ENCODE data around the gene CYB561. TPM values are rescaled to one million over a fixed set of nuclear protein-coding genes. Genes with fewer than 3 reads are reported as not detected.

The CYB561 gene
- total RNA-seq, 1 donor from 2014 or later = 4.2 TPM

DNA sequence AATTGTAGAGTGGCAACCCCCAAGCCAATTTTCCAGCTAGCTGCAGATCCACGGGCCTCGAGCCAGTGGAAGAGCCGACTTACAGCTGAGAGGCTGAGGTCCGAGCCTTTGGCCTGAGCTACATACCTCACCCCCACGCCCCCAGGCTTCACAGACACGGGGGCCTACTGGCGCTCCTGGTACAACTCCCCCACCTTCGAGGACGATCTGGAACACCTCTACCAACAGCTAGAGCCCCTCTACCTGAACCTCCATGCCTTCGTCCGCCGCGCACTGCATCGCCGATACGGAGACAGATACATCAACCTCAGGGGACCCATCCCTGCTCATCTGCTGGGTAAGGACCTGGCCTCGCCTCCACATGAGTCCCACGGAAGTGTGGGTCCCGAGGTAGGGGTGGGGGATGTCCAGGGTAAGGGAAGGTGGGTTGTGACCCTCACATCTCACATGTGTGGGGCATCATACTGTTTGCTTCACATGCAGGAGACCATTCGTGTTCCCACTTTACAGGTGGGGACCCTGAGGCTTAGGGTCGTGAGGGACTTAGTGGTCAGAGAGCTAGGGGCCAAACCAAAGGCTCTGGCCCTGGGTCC lies 34.2 kb upstream of the CYB561 start:
- no peak overlapping the region for H3K9ac ChIP-seq (ENCODE audit: low read depth in 1 of 3, low read length in 3 of 3)
- no peak overlapping the region for H3K4me3 ChIP-seq (ENCODE audit: low read length in 3 of 3)
- peaks cover 14 to 29% (median 25%) of the 10 kb centered on the region in 3 donors for H3K4me1 ChIP-seq (ENCODE audit: control insufficient read depth in 3 of 3, insufficient read depth in 3 of 3, low read length in 3 of 3)
- H3K36me3 ChIP-seq (ENCODE audit: control insufficient read depth in 3 of 3, insufficient read depth in 3 of 3, low read length in 3 of 3) = peaks cover 0 to 4% (median 2%) of the 10 kb centered on the region in 3 donors
- H3K27ac ChIP-seq (ENCODE audit: low read depth, low read length) = no peak overlapping the region
- H3K9me3 ChIP-seq (ENCODE audit: control insufficient read depth in 3 of 3, low read length in 3 of 3) = no peaks in the 10 kb centered on the region
- peaks cover 20 to 34% (median 26%) of the 10 kb centered on the region in 3 donors for H3K27me3 ChIP-seq (ENCODE audit: control insufficient read depth in 3 of 3, insufficient read depth in 3 of 3, low read length in 3 of 3)

- no peak overlapping the region for H3K9ac ChIP-seq (ENCODE audit: low read depth in 1 of 3, low read length in 3 of 3)
- H3K4me1 ChIP-seq (ENCODE audit: control insufficient read depth in 3 of 3, insufficient read depth in 3 of 3, low read length in 3 of 3) = peaks cover 14 to 31% (median 25%) of the 10 kb centered on the region in 3 donors
- peaks cover 0 to 4% (median 2%) of the 10 kb centered on the region in 3 donors for H3K36me3 ChIP-seq (ENCODE audit: control insufficient read depth in 3 of 3, insufficient read depth in 3 of 3, low read length in 3 of 3)
- no peak overlapping the region for H3K4me3 ChIP-seq (ENCODE audit: low read length in 3 of 3)
- no peak overlapping the region for H3K27ac ChIP-seq (ENCODE audit: low read depth, low read length)
- H3K9me3 ChIP-seq (ENCODE audit: control insufficient read depth in 3 of 3, low read length in 3 of 3) = no peaks in the 10 kb centered on the region
- H3K27me3 ChIP-seq (ENCODE audit: control insufficient read depth in 3 of 3, insufficient read depth in 3 of 3, low read length in 3 of 3) = peaks cover 20 to 39% (median 26%) of the 10 kb centered on the region in 3 donors
These were observed 33.5 kb upstream of the CYB561 start for GRCh38 chr17:63479495-63480184.

- Histone ChIP-seq H3K27ac (ENCODE audit: low read depth, low read length) (no peak overlapping the region), H3K36me3 (ENCODE audit: control insufficient read depth in 3 of 3, insufficient read depth in 3 of 3, low read length in 3 of 3) (peaks cover 0 to 4% (median 0%) of the 10 kb centered on the region in 3 donors), H3K4me3 (ENCODE audit: low read length in 3 of 3) (peak overlapping the region in 2 of 3 donors; percentile 41 to 51), H3K27me3 (ENCODE audit: control insufficient read depth in 3 of 3, insufficient read depth in 3 of 3, low read length in 3 of 3) (peaks cover 20 to 39% (median 26%) of the 10 kb centered on the region in 3 donors), H3K9me3 (ENCODE audit: control insufficient read depth in 3 of 3, low read length in 3 of 3) (no peaks in the 10 kb centered on the region), H3K4me1 (ENCODE audit: control insufficient read depth in 3 of 3, insufficient read depth in 3 of 3, low read length in 3 of 3) (peaks cover 14 to 33% (median 25%) of the 10 kb centered on the region in 3 donors), H3K9ac (ENCODE audit: low read depth in 1 of 3, low read length in 3 of 3) (no peak overlapping the region)
These were observed 32.8 kb upstream of the CYB561 start for GRCh38 chr17:63478814-63479494.

DNA sequence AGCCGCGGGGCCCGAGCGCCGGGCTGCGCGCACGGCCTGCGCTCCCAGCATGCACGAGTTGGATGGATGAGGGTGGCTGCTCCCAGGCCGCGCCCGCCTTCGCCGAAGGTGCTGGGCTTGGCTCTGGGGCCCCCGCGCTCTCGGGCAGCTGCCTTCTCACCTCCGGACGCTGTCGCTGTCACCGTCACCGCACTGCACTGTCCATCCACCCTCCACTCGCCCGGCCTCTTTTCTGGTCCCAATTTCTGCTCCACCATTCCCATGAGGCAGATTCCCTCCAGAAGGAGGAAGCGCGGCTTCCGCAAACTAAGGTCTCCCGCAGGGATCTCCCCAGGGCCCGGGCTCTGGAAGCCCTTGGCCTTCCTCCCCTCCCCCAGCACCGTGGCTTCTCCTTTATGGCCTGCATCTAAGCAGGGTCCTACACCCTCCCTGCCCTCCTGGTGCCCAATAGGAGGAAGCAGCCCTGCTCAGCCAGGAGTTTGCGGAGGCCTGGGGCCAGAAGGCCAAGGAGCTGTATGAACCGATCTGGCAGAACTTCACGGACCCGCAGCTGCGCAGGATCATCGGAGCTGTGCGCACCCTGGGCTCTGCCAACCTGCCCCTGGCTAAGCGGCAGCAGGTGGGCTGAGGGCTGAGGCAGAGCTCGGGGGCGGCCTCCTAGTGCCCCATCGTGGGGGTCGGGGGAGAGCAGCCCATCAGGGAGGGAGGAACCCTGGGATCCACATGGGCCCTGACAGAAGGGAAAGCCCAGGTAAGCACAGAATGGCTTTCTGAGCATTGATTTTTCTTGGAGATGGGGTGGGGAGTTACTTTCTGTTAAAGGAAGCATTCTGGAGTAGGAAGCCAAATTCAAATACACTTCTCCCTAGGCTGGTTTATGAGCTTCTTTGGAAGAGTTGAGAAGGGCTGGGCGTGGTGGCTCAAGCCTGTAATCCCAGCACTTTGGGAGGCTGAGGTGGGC lies 31.7 kb upstream of the CYB561 start:
- H3K9me3 ChIP-seq (ENCODE audit: control insufficient read depth in 3 of 3, low read length in 3 of 3) = no peaks in the 10 kb centered on the region
- no peak overlapping the region for H3K27ac ChIP-seq (ENCODE audit: low read depth, low read length)
- H3K4me1 ChIP-seq (ENCODE audit: control insufficient read depth in 3 of 3, insufficient read depth in 3 of 3, low read length in 3 of 3) = peaks cover 14 to 33% (median 25%) of the 10 kb centered on the region in 3 donors
- peaks cover 0 to 2% (median 0%) of the 10 kb centered on the region in 3 donors for H3K36me3 ChIP-seq (ENCODE audit: control insufficient read depth in 3 of 3, insufficient read depth in 3 of 3, low read length in 3 of 3)
- peaks cover 20 to 39% (median 26%) of the 10 kb centered on the region in 3 donors for H3K27me3 ChIP-seq (ENCODE audit: control insufficient read depth in 3 of 3, insufficient read depth in 3 of 3, low read length in 3 of 3)
- H3K4me3 ChIP-seq (ENCODE audit: low read length in 3 of 3) = peak overlapping the region; percentile 59 to 71 (median 66)
- peak overlapping the region in 2 of 3 donors; percentile 23 to 40 for H3K9ac ChIP-seq (ENCODE audit: low read depth in 1 of 3, low read length in 3 of 3)

DNA sequence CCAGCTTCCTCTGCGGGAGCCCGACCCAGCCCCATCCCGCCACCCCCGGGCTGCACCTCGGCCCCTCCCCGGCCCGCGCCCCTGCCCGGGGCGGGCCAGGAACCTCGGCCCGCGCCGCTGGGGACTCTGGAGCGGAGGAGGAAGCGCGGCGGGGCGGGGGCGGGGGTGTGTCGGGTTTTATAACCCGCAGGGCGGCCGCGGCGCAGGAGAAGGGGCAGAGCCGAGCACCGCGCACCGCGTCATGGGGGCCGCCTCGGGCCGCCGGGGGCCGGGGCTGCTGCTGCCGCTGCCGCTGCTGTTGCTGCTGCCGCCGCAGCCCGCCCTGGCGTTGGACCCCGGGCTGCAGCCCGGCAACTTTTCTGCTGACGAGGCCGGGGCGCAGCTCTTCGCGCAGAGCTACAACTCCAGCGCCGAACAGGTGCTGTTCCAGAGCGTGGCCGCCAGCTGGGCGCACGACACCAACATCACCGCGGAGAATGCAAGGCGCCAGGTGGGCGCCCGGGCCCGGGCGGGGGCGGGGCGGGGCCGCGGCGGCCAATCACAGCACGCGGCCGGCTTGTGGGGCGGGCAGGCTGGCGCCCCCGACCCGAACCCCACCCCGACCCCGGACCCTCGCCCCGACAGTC lies 30.9 kb upstream of the CYB561 start, which contains the start of gene ACE:
Gene ACE, plus strand, starts transcription at position 208 of the 626 bp plus-strand sequence. Its CDS starts 34 bp downstream, at position 242.
- peaks cover 14 to 31% (median 25%) of the 10 kb centered on the region in 3 donors for H3K4me1 ChIP-seq (ENCODE audit: control insufficient read depth in 3 of 3, insufficient read depth in 3 of 3, low read length in 3 of 3)
- H3K9me3 ChIP-seq (ENCODE audit: control insufficient read depth in 3 of 3, low read length in 3 of 3) = no peaks in the 10 kb centered on the region
- peak within 1 kb of the TSS in 2 of 3 donors; percentile 23 to 62 for H3K9ac ChIP-seq (ENCODE audit: low read depth in 1 of 3, low read length in 3 of 3)
- H3K27ac ChIP-seq (ENCODE audit: low read depth, low read length) = peak within 1 kb of the TSS; percentile 7
- peaks cover 20 to 39% (median 26%) of the 10 kb centered on the region in 3 donors for H3K27me3 ChIP-seq (ENCODE audit: control insufficient read depth in 3 of 3, insufficient read depth in 3 of 3, low read length in 3 of 3)
- H3K36me3 ChIP-seq (ENCODE audit: control insufficient read depth in 3 of 3, insufficient read depth in 3 of 3, low read length in 3 of 3) = no peaks in the 10 kb centered on the region
- H3K4me3 ChIP-seq (ENCODE audit: low read length in 3 of 3) = peak within 1 kb of the TSS; percentile 62 to 71 (median 67)

- no peaks in the 10 kb centered on the region for H3K36me3 ChIP-seq (ENCODE audit: control insufficient read depth in 3 of 3, insufficient read depth in 3 of 3, low read length in 3 of 3)
- peaks cover 20 to 39% (median 26%) of the 10 kb centered on the region in 3 donors for H3K27me3 ChIP-seq (ENCODE audit: control insufficient read depth in 3 of 3, insufficient read depth in 3 of 3, low read length in 3 of 3)
- H3K27ac ChIP-seq (ENCODE audit: low read depth, low read length) = no peak overlapping the region
- peaks cover 14 to 31% (median 25%) of the 10 kb centered on the region in 3 donors for H3K4me1 ChIP-seq (ENCODE audit: control insufficient read depth in 3 of 3, insufficient read depth in 3 of 3, low read length in 3 of 3)
- no peaks in the 10 kb centered on the region for H3K9me3 ChIP-seq (ENCODE audit: control insufficient read depth in 3 of 3, low read length in 3 of 3)
- H3K4me3 ChIP-seq (ENCODE audit: low read length in 3 of 3) = peak overlapping the region in 1 of 3 donors; percentile 13
- peak overlapping the region in 1 of 3 donors; percentile 57 for H3K9ac ChIP-seq (ENCODE audit: low read depth in 1 of 3, low read length in 3 of 3)
These were observed 30.4 kb upstream of the CYB561 start for GRCh38 chr17:63476459-63476853.

DNA sequence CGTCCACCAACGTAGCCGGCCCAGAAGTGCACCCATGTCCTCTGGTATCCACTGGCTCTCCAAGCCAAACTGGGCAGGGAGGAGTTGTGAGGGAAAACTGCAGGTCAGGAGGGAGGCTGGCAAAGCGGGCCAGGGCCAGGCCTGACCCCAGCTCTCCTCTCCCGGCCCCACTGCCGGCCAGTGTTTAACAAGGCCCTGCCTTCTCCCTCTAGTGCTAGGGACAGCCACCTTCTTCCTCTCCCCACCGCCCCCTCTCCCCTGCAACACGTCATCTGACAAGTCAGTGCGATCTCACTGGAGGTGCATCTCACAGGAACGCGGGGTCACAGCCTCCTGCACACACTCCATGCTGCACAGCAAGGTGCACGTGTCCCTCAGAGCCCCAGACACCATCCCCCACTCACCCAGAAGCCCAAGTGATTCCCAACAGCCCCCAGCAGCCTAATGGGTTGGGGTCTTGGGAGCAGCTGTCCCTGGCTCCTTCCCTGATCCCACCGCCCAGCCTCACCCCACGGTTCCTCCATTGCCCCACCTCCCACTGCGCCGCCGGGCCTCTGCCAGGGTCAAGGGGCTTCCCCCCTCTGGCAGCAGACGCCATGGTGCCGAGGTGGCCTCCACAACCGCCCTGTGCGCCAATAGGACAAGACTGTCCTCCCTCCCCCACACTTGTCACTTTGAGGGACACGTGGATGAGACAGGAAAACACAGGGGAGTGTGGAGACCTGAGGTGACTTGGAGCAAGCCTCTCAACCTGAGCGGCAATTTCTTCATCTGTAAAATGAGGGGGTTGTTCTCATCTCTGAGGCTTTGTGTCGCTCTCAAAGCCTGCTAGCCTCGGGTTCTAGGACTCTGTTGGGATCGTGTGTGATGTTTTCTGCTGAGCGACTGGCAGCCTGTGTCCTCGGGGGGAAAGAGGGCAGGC lies 29.6 kb upstream of the CYB561 start:
- no peak overlapping the region for H3K4me3 ChIP-seq (ENCODE audit: low read length in 3 of 3)
- no peak overlapping the region for H3K9ac ChIP-seq (ENCODE audit: low read depth in 1 of 3, low read length in 3 of 3)
- no peaks in the 10 kb centered on the region for H3K9me3 ChIP-seq (ENCODE audit: control insufficient read depth in 3 of 3, low read length in 3 of 3)
- H3K27ac ChIP-seq (ENCODE audit: low read depth, low read length) = peak overlapping the region; percentile 7
- H3K36me3 ChIP-seq (ENCODE audit: control insufficient read depth in 3 of 3, insufficient read depth in 3 of 3, low read length in 3 of 3) = no peaks in the 10 kb centered on the region
- peaks cover 20 to 39% (median 26%) of the 10 kb centered on the region in 3 donors for H3K27me3 ChIP-seq (ENCODE audit: control insufficient read depth in 3 of 3, insufficient read depth in 3 of 3, low read length in 3 of 3)
- peaks cover 14 to 31% (median 25%) of the 10 kb centered on the region in 3 donors for H3K4me1 ChIP-seq (ENCODE audit: control insufficient read depth in 3 of 3, insufficient read depth in 3 of 3, low read length in 3 of 3)

All from skeletal muscle tissue (tissue), 4 donors.